Measurements from ENCODE around the gene WNT5B. TPM values are rescaled to one million over a fixed set of nuclear protein-coding genes. Genes with fewer than 3 reads are reported as not detected.

WNT5B gene
- total RNA-seq, 1 donor: 59.0 TPM

- DNase-seq (ENCODE audit: insufficient read length, low spot score, missing footprints): no peak
- peak overlapping the region; percentile 82 for H3K27ac ChIP-seq (ENCODE audit: low read depth, low read length)
- H3K4me2 ChIP-seq (ENCODE audit: insufficient read depth, low read length): peak overlapping the region; percentile 93
- H3K4me1 ChIP-seq (ENCODE audit: insufficient read depth, low read length): peaks cover 76% of the 10 kb centered on the region
- H3K9me3 ChIP-seq (ENCODE audit: low read depth, low read length): no peaks in the 10 kb centered on the region
- peaks cover 87% of the 10 kb centered on the region for H3K79me2 ChIP-seq (ENCODE audit: insufficient read depth, low read length)
- peaks cover 46% of the 10 kb centered on the region for H4K20me1 ChIP-seq (ENCODE audit: insufficient read depth, low read length)
- H3K27me3 ChIP-seq (ENCODE audit: insufficient read depth, low read length): no peaks in the 10 kb centered on the region
- no peak overlapping the region for H2AFZ ChIP-seq (ENCODE audit: low read length)
- H3K4me3 ChIP-seq (ENCODE audit: insufficient read depth, low read length): peak overlapping the region; percentile 65
- TF ChIP-seq CTCF (IDR thresholded peaks at IDR 0.05; ENCODE audit: extremely low read depth, low read depth, low read length): no peak
- H3K36me3 ChIP-seq (ENCODE audit: insufficient read depth, low read length): peaks cover 12% of the 10 kb centered on the region
Observed at GRCh38 chr12:1591543-1591942, 37.5 kb upstream of the WNT5B start.

GRCh38 chr12:1592444-1593173, 36.4 kb upstream of the WNT5B start:
- H3K27ac ChIP-seq (ENCODE audit: low read depth, low read length): peak overlapping the region; percentile 82
- peaks cover 74% of the 10 kb centered on the region for H3K4me1 ChIP-seq (ENCODE audit: insufficient read depth, low read length)
- peak overlapping the region; percentile 75 for H3K4me3 ChIP-seq (ENCODE audit: insufficient read depth, low read length)
- peaks cover 11% of the 10 kb centered on the region for H3K36me3 ChIP-seq (ENCODE audit: insufficient read depth, low read length)
- no peak for TF ChIP-seq CTCF (IDR thresholded peaks at IDR 0.05; ENCODE audit: extremely low read depth, low read depth, low read length)
- H3K79me2 ChIP-seq (ENCODE audit: insufficient read depth, low read length): peaks cover 87% of the 10 kb centered on the region
- H2AFZ ChIP-seq (ENCODE audit: low read length): no peak overlapping the region
- H3K4me2 ChIP-seq (ENCODE audit: insufficient read depth, low read length): peak overlapping the region; percentile 93
- peaks cover 46% of the 10 kb centered on the region for H4K20me1 ChIP-seq (ENCODE audit: insufficient read depth, low read length)
- DNase-seq (ENCODE audit: insufficient read length, low spot score, missing footprints): peak; percentile 83
- no peaks in the 10 kb centered on the region for H3K27me3 ChIP-seq (ENCODE audit: insufficient read depth, low read length)
- H3K9me3 ChIP-seq (ENCODE audit: low read depth, low read length): no peaks in the 10 kb centered on the region

- Histone ChIP-seq H3K36me3 (ENCODE audit: insufficient read depth, low read length) (peaks cover 11% of the 10 kb centered on the region), H3K9me3 (ENCODE audit: low read depth, low read length) (no peaks in the 10 kb centered on the region), H3K27ac (ENCODE audit: low read depth, low read length) (peak overlapping the region; percentile 82), H3K4me2 (ENCODE audit: insufficient read depth, low read length) (peak overlapping the region; percentile 93), H3K4me3 (ENCODE audit: insufficient read depth, low read length) (peak overlapping the region; percentile 75), H3K27me3 (ENCODE audit: insufficient read depth, low read length) (no peaks in the 10 kb centered on the region), H4K20me1 (ENCODE audit: insufficient read depth, low read length) (peaks cover 45% of the 10 kb centered on the region), H3K4me1 (ENCODE audit: insufficient read depth, low read length) (peaks cover 66% of the 10 kb centered on the region), H2AFZ (ENCODE audit: low read length) (no peak overlapping the region), H3K79me2 (ENCODE audit: insufficient read depth, low read length) (peaks cover 87% of the 10 kb centered on the region)
- peak; percentile 81 for DNase-seq (ENCODE audit: insufficient read length, low spot score, missing footprints)
- no peak for TF ChIP-seq CTCF (IDR thresholded peaks at IDR 0.05; ENCODE audit: extremely low read depth, low read depth, low read length)
Observed at GRCh38 chr12:1593174-1594005, 35.6 kb upstream of the WNT5B start.

- no peak overlapping the region for H2AFZ ChIP-seq (ENCODE audit: low read length)
- peaks cover 8% of the 10 kb centered on the region for H3K36me3 ChIP-seq (ENCODE audit: insufficient read depth, low read length)
- H3K9me3 ChIP-seq (ENCODE audit: low read depth, low read length): no peaks in the 10 kb centered on the region
- H3K4me2 ChIP-seq (ENCODE audit: insufficient read depth, low read length): peak overlapping the region; percentile 93
- peaks cover 62% of the 10 kb centered on the region for H3K4me1 ChIP-seq (ENCODE audit: insufficient read depth, low read length)
- peaks cover 39% of the 10 kb centered on the region for H4K20me1 ChIP-seq (ENCODE audit: insufficient read depth, low read length)
- H3K27ac ChIP-seq (ENCODE audit: low read depth, low read length): peak overlapping the region; percentile 82
- H3K4me3 ChIP-seq (ENCODE audit: insufficient read depth, low read length): peak overlapping the region; percentile 75
- no peak for DNase-seq (ENCODE audit: insufficient read length, low spot score, missing footprints)
- no peak for TF ChIP-seq CTCF (IDR thresholded peaks at IDR 0.05; ENCODE audit: extremely low read depth, low read depth, low read length)
- peaks cover 87% of the 10 kb centered on the region for H3K79me2 ChIP-seq (ENCODE audit: insufficient read depth, low read length)
- no peaks in the 10 kb centered on the region for H3K27me3 ChIP-seq (ENCODE audit: insufficient read depth, low read length)
Observed at GRCh38 chr12:1594006-1594260, 35.1 kb upstream of the WNT5B start.
